C4-2B (cell line): ENCODE data around the gene SMCO4.

Experiments used
- H3K27ac ChIP-seq: fragments of 450-650 bp; 2 replicates; pipeline ENCODE4 v1.5.1; 2017
- CTCF ChIP-seq: fragments of 450-650 bp; conservative IDR thresholded peaks from 2 replicates; pipeline ENCODE4 v1.5.1; 2017; ENCODE audit warnings: mild to moderate bottlenecking
- ZFX ChIP-seq: fragments of 450-650 bp; IDR thresholded peaks from 2 replicates; pipeline ENCODE4 v1.6.1; 2017

Gene SMCO4

GRCh38 chr11:93484716-93485115, 58.5 kb downstream of the SMCO4 start:
- no peak overlapping the region for H3K27ac ChIP-seq
- TF ChIP-seq ZFX (no peak), CTCF (no peak)

- no peak for TF ChIP-seq ZFX
- TF ChIP-seq CTCF: no peak
Measured at GRCh38 chr11:93482556-93482955, 60.6 kb downstream of the SMCO4 start.

DNA sequence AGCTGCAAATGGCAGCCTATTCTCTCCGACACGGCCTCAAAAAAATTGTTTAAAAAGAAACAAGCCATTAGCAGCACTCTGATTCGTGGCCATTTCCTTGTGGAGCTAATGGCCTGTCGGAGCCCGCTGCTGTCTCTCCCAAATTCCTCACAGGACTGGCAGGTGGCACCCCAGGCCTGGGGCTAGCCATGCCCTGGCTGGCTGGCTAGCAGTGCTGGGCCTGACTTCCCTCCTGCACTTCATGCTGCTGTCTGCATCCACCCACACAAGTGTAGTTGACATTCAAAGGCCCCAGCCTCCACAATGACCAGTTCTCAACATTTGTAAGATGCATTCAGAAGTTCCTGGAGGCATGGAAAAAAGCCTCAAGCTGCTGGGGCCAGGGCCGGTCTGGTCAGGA, 61.5 kb downstream of the SMCO4 start:
- peak overlapping the region; percentile 80 for H3K27ac ChIP-seq
- TF ChIP-seq ZFX: no peak
- TF ChIP-seq CTCF: no peak

More at GRCh38 chr11:93482556-93482955, 60.6 kb downstream of the SMCO4 start:
- peak overlapping the region; percentile 80; the same call in 1 of the 2 replicates for H3K27ac ChIP-seq

DNA sequence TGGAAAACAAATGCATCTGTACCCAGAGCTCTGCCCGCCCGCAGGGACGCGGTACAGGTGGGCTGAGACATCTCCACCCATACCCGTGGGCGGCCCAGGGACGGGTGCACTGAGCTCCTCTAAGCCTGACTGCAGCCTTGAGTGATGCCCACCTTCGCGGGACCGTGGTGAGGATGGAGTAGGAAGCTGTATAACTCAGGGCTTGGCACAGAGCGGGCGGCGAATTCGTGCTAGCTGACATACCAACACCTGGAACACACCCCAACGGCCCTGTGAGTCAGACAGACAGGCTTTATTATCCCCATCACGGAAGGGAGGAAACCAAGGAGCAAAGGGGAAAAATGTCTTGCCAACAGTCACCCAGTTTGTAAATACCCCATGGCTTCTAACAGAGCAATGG, 61.9 kb downstream of the SMCO4 start:
- TF ChIP-seq CTCF (no peak), ZFX (no peak)
- peak overlapping the region; percentile 80 for H3K27ac ChIP-seq

GRCh38 chr11:93480756-93481155, 62.4 kb downstream of the SMCO4 start:
- TF ChIP-seq ZFX (no peak), CTCF (no peak)
- peak overlapping the region; percentile 80 for H3K27ac ChIP-seq

DNA sequence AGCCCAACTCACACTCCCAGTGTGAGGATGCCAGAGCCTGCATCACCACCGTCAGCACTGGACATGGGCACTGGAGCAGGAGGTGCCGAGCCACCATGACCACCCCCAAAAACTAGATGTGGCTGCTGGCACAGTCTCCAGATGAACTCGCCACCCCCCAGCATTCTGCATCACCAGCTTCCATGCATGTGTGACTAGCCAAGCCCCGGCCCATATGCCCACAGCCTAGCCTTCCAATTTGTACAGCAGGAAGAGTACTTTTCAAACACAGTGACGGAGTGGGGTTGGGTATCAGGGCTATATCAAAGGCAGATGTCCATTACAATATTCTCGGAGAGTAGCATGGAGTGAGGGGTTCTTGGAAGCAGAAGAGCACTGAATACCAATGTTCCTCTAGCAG, 62.9 kb downstream of the SMCO4 start:
- TF ChIP-seq ZFX (no peak), CTCF (no peak)
- H3K27ac ChIP-seq: peak overlapping the region; percentile 80

DNA sequence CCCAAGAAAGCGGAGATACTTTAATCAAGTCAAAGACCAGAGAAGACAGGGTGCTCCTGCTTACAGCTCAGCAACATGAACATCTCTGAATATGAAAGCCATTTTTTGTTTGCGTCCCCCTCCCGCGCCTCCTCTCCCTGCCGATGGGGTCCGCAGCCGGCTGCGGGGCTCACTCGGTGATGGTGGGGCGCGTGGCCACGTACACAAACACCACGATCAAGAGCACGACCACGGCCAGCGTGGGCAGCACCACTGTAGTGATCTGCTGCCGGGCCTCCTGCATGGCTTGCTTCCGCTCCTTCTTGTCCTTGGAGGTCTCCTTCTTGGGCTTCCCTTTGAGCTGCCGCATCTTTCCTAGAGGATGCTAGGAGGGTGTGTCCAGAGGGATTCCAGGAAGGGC, 64.3 kb downstream of the SMCO4 start:
- no peak overlapping the region for H3K27ac ChIP-seq
- TF ChIP-seq ZFX: no peak
- TF ChIP-seq CTCF: no peak
